Upper lobe of right lung (tissue), 1 donor: ENCODE measurements around the gene NDUFS3. TPM values are rescaled to one million over a fixed set of nuclear protein-coding genes. Genes with fewer than 3 reads are reported as not detected.

Experiments
- ATAC-seq: fragments of 200-7000 bp; cut with Tn5 transposase; one replicate; pipeline ENCODE4 v1.9.1; 2020; ENCODE audit warnings: mild to moderate bottlenecking, moderate library complexity
- DNase-seq: peaks from one replicate; pipeline ENCODE4 v3.0.0-alpha.2; 2020
- H3K27ac ChIP-seq: fragments of 200-600 bp; one replicate; pipeline ENCODE4 v1.8.0; 2022
- H3K27me3 ChIP-seq: fragments of 200-600 bp; one replicate; pipeline ENCODE4 v1.8.0; 2022; ENCODE audit warnings: mild to moderate bottlenecking
- H3K36me3 ChIP-seq: fragments of 200-600 bp; one replicate; pipeline ENCODE4 v1.8.0; 2022
- H3K4me1 ChIP-seq: fragments of 200-600 bp; one replicate; pipeline ENCODE4 v1.8.0; 2022
- H3K4me3 ChIP-seq: fragments of 200-600 bp; one replicate; pipeline ENCODE4 v1.8.0; 2022; ENCODE audit warnings: mild to moderate bottlenecking
- H3K9me3 ChIP-seq: fragments of 200-600 bp; one replicate; pipeline ENCODE4 v1.8.0; 2022
- CTCF ChIP-seq: fragments of 200-600 bp; IDR thresholded peaks from one replicate; pipeline ENCODE4 v1.8.0; 2022; ENCODE audit warnings: antibody characterized with exemption
- intact Hi-C: fragments of 100-400 bp; cut with DNase I; formaldehyde crosslinking; loops from one replicate; pipeline ENCODE4 v1.11.0; 2022
- total RNA-seq: library from RNA; stranded (reverse); fragmentation: NEBNext Ultra II Directional; extraction: Animal tissue kit (Norgen Biotek cat#: 25700); gene quantifications from one replicate; pipeline ENCODE4 v1.2.1, GENCODE V29; 2021
- donor health status: DM: no; HTN: yes; CAD: no; lungs with severe emphysema.

Gene NDUFS3
- total RNA-seq, 1 donor from 2014 or later, result 76.2 TPM

- Histone ChIP-seq H3K36me3 (no peaks in the 10 kb centered on the region), H3K27ac (no peak overlapping the region), H3K4me3 (peak overlapping the region; percentile 8), H3K27me3 (peaks cover 34% of the 10 kb centered on the region), H3K9me3 (no peaks in the 10 kb centered on the region), H3K4me1 (peaks cover 13% of the 10 kb centered on the region)
- intact Hi-C loops, result no loop called here
- DNase-seq (no peak), ATAC-seq (no peak)
- no peak for TF ChIP-seq CTCF
These were observed 11.3 kb downstream of the NDUFS3 start for GRCh38 chr11:47589977-47590861.

GRCh38 chr11:47591764-47592163 is 12.9 kb downstream of the NDUFS3 start:
- ATAC-seq (no peak), DNase-seq (no peak)
- no peak for TF ChIP-seq CTCF
- no peak overlapping the region for H3K27ac ChIP-seq
- H3K9me3 ChIP-seq, result no peaks in the 10 kb centered on the region
- no peaks in the 10 kb centered on the region for H3K36me3 ChIP-seq
- H3K4me1 ChIP-seq, result peaks cover 13% of the 10 kb centered on the region
- H3K4me3 ChIP-seq, result no peak overlapping the region
- intact Hi-C loops, result no loop called here
- peaks cover 34% of the 10 kb centered on the region for H3K27me3 ChIP-seq

GRCh38 chr11:47592251-47592650 is 13.4 kb downstream of the NDUFS3 start:
- no peak for ATAC-seq
- no peaks in the 10 kb centered on the region for H3K9me3 ChIP-seq
- intact Hi-C loops, result no loop called here
- no peak overlapping the region for H3K27ac ChIP-seq
- no peaks in the 10 kb centered on the region for H3K36me3 ChIP-seq
- H3K4me3 ChIP-seq, result no peak overlapping the region
- DNase-seq, result no peak
- H3K4me1 ChIP-seq, result peaks cover 13% of the 10 kb centered on the region
- TF ChIP-seq CTCF, result no peak
- H3K27me3 ChIP-seq, result peaks cover 34% of the 10 kb centered on the region

- intact Hi-C loops, result no loop called here
- Histone ChIP-seq H3K9me3 (no peaks in the 10 kb centered on the region), H3K4me1 (peaks cover 13% of the 10 kb centered on the region), H3K4me3 (no peak overlapping the region), H3K27ac (no peak overlapping the region), H3K36me3 (no peaks in the 10 kb centered on the region), H3K27me3 (peaks cover 34% of the 10 kb centered on the region)
- TF ChIP-seq CTCF, result no peak
- ATAC-seq, result no peak
- no peak for DNase-seq
These were observed 14.1 kb downstream of the NDUFS3 start for GRCh38 chr11:47592970-47593369.

GRCh38 chr11:47593492-47593933 is 14.6 kb downstream of the NDUFS3 start:
- no peak for DNase-seq
- no peak overlapping the region for H3K27ac ChIP-seq
- TF ChIP-seq CTCF, result no peak
- H3K4me1 ChIP-seq, result peaks cover 13% of the 10 kb centered on the region
- peaks cover 34% of the 10 kb centered on the region for H3K27me3 ChIP-seq
- ATAC-seq, result no peak
- H3K9me3 ChIP-seq, result no peaks in the 10 kb centered on the region
- intact Hi-C loops, result no loop called here
- H3K4me3 ChIP-seq, result no peak overlapping the region
- no peaks in the 10 kb centered on the region for H3K36me3 ChIP-seq
